Endothelial cell of umbilical vein (primary cell): ENCODE results near the gene MEIG1. TPM values are rescaled to one million over a fixed set of nuclear protein-coding genes. Genes with fewer than 3 reads are reported as not detected.

Source experiments
- BruUV-seq: library from RNA; stranded (reverse); fragments of 400-500 nt; replicated peaks from 2 replicates; lab custom pipeline; 2021; lab: Mats Ljungman, UMichigan
- CTCF ChIA-PET: fragments of 300-600, 350-600 bp; sonication (Branson Sonifier 250); formaldehyde crosslinking; loops from one replicate; lab custom pipeline; 2021; ENCODE audit warnings: antibody characterized with exemption, inconsistent platforms; lab: Charles Lee
- POLR2A ChIA-PET: fragments of 300-600, 350-600 bp; sonication (Branson Sonifier 250); formaldehyde crosslinking; loops from one replicate; lab custom pipeline; 2021; ENCODE audit warnings: antibody characterized with exemption, inconsistent platforms; lab: Charles Lee
- DNase-seq: peaks from one replicate; pipeline ENCODE4 v3.0.0-alpha.2; 2011; ENCODE audit warnings: low read depth, low spot score
- FAIRE-seq: peaks from 2 replicates; lab custom pipeline; 2011; peaks lifted over from hg19 to GRCh38; lab: Jason Lieb, UNC
- H2AFZ ChIP-seq: 2 replicates; pipeline ENCODE4 v1.6.0; 2012; ENCODE audit warnings: low read depth, low read length, control low read depth, inconsistent platforms
- H3K27ac ChIP-seq: 2 replicates; pipeline ENCODE4 v1.5.1; 2011; ENCODE audit warnings: low read depth, mild to moderate bottlenecking, control low read depth, low read length, moderate library complexity; ENCODE audit not compliant: insufficient read depth
- H3K27me3 ChIP-seq, 2 experiments: 2 replicates each; pipeline versions ENCODE4 v1.6.0 to v1.6.1; 2011; ENCODE audit warnings: low read length in 2 of 2, mixed read lengths in 1 of 2; ENCODE audit not compliant: control insufficient read depth in 2 of 2, insufficient read depth in 2 of 2
- H3K36me3 ChIP-seq, 2 experiments: 2 replicates in 1 of 2; 3 replicates in 1 of 2; pipeline ENCODE4 v1.5.1; 2011; ENCODE audit warnings: low read length in 2 of 2, mild to moderate bottlenecking in 1 of 2, moderate library complexity in 1 of 2; ENCODE audit not compliant: control insufficient read depth in 2 of 2, insufficient read depth in 2 of 2; ENCODE audit errors: extremely low read depth in 1 of 2
- H3K4me1 ChIP-seq: 3 replicates; pipeline ENCODE4 v1.5.1; 2011; ENCODE audit warnings: mild to moderate bottlenecking, low read length; ENCODE audit not compliant: control insufficient read depth, insufficient read depth; ENCODE audit errors: extremely low read depth
- H3K4me2 ChIP-seq: 2 replicates; pipeline ENCODE4 v1.6.1; 2011; ENCODE audit warnings: low read length, control low read depth, mixed read lengths; ENCODE audit not compliant: insufficient read depth
- H3K4me3 ChIP-seq, 3 experiments: fragments of 200-600 bp in 1 of 3; sonication (generic), shearing (Covaris generic) in 1 of 3; replicated peaks in 1 of 3; 2 replicates each; pipeline ENCODE4 v1.5.1; 2011 to 2016; ENCODE audit warnings: control low read depth in 3 of 3, low read length in 3 of 3, mild to moderate bottlenecking in 2 of 3, inconsistent platforms in 1 of 3, low read depth in 1 of 3, moderate library complexity in 1 of 3; ENCODE audit not compliant: insufficient read depth in 1 of 3
- H3K79me2 ChIP-seq: 2 replicates; pipeline ENCODE4 v1.6.0; 2012; ENCODE audit warnings: low read length, inconsistent platforms; ENCODE audit not compliant: control insufficient read depth, insufficient read depth
- H3K9ac ChIP-seq: replicated peaks from 2 replicates; pipeline ENCODE3; 2011; ENCODE audit warnings: low read length, control low read depth; ENCODE audit not compliant: insufficient read depth; ENCODE audit errors: extremely low read depth
- H3K9me1 ChIP-seq: replicated peaks from 3 replicates; pipeline ENCODE4 v1.6.0; 2011; ENCODE audit warnings: mild to moderate bottlenecking, low read length; ENCODE audit not compliant: control insufficient read depth, insufficient read depth; ENCODE audit errors: extremely low read depth
- H3K9me3 ChIP-seq: replicated peaks from 2 replicates; pipeline ENCODE4 v1.5.1; 2012; ENCODE audit warnings: low read length, inconsistent platforms; ENCODE audit not compliant: control insufficient read depth, insufficient read depth
- H4K20me1 ChIP-seq: replicated peaks from 2 replicates; pipeline ENCODE3; 2011; ENCODE audit warnings: mild to moderate bottlenecking, low read length; ENCODE audit not compliant: control insufficient read depth, insufficient read depth; ENCODE audit errors: extremely low read depth
- CTCF ChIP-seq, 2 donors: IDR thresholded peaks; 1 replicate in 1 of 2; 2 replicates in 1 of 2; pipeline ENCODE4 v1.5.1; 2011; ENCODE audit warnings: low read length in 2 of 2, mild to moderate bottlenecking in 2 of 2, moderate library complexity in 2 of 2, control low read depth in 1 of 2, inconsistent platforms in 1 of 2, low read depth in 1 of 2; ENCODE audit not compliant: insufficient read depth in 1 of 2; ENCODE audit errors: extremely low read depth in 1 of 2
- EZH2 ChIP-seq: IDR thresholded peaks from 2 replicates; pipeline ENCODE4 v1.6.1; 2012; ENCODE audit warnings: borderline replicate concordance, low read depth, mild to moderate bottlenecking, moderate library complexity, low read length, inconsistent platforms; ENCODE audit not compliant: severe bottlenecking
- FOS ChIP-seq: IDR thresholded peaks from 2 replicates; pipeline ENCODE4 v1.6.1; 2011; ENCODE audit warnings: mild to moderate bottlenecking, low read length, moderate library complexity, borderline replicate concordance; ENCODE audit not compliant: insufficient read depth
- GATA2 ChIP-seq: IDR thresholded peaks from 2 replicates; pipeline ENCODE4 v1.7.0; 2011; ENCODE audit warnings: low read depth, mild to moderate bottlenecking, moderate library complexity, mixed read lengths, low read length; ENCODE audit not compliant: insufficient read length, insufficient read depth
- JUN ChIP-seq: IDR thresholded peaks from 2 replicates; pipeline ENCODE4 v1.6.1; 2011; ENCODE audit warnings: borderline replicate concordance, low read depth; ENCODE audit not compliant: insufficient read length, insufficient read depth
- MAX ChIP-seq: IDR thresholded peaks from 2 replicates; pipeline ENCODE4 v1.6.1; 2011; ENCODE audit not compliant: insufficient read depth, insufficient read length
- MYC ChIP-seq: IDR thresholded peaks from one replicate; pipeline ENCODE4 v1.6.1; 2011; ENCODE audit warnings: mild to moderate bottlenecking, low read depth, low read length
- POLR2A ChIP-seq: IDR thresholded peaks from 2 replicates; pipeline ENCODE4 v1.6.1; 2012; ENCODE audit warnings: low read depth, mild to moderate bottlenecking, control low read depth, low read length
- POLR2AphosphoS5 ChIP-seq: IDR thresholded peaks from 2 replicates; pipeline ENCODE4 v1.6.1; 2012; ENCODE audit warnings: low read depth, mild to moderate bottlenecking, control low read depth, low read length, moderate library complexity; ENCODE audit not compliant: insufficient read depth
- dilution Hi-C: fragments of 300-500 bp; cut with MboI; formaldehyde crosslinking; loops from one replicate; pipeline ENCODE4 v1.15.0; 2019; ENCODE audit warnings: low sequenced_read_pairs; ENCODE audit not compliant: extremely low pct_ligation_motif_present
- intact Hi-C: fragments of 100-400 bp; cut with micrococcal nuclease; formaldehyde crosslinking; loops from one replicate; pipeline ENCODE4 v1.10.0; 2022
- polyA plus RNA-seq, 4 experiments: library from polyadenylated mRNA; depleted of rRNA in 3 of 4; stranded (reverse) in 3 of 4; unstranded in 1 of 4; fragments of >200 nt; gene quantifications; 2 replicates each; pipeline versions ENCODE4 v1.2.1 to v1.2.3, GENCODE V29; 2011 to 2012; ENCODE audit warnings: missing spikeins in 1 of 4
- total RNA-seq: library from RNA; stranded (reverse); gene quantifications from 2 replicates; pipeline ENCODE4 v1.2.3, GENCODE V29; 2021

The MEIG1 gene
- total and polyA plus RNA-seq, 2 donors (not counting 3 experiments of a cell fraction or from before 2014, with no cell fraction given) = 0.23 TPM; not detected in 1

- FAIRE-seq (no peak), DNase-seq (no peak)
- Histone ChIP-seq H3K9ac (no peak overlapping the region), H3K36me3 (peaks cover 9 to 10% of the 10 kb centered on the region in 2 experiments), H3K9me3 (no peaks in the 10 kb centered on the region), H3K79me2 (peaks cover 17% of the 10 kb centered on the region), H4K20me1 (no peaks in the 10 kb centered on the region), H3K9me1 (no peaks in the 10 kb centered on the region), H3K4me2 (no peak overlapping the region), H3K27me3 (no peaks in the 10 kb centered on the region), H3K4me1 (no peaks in the 10 kb centered on the region), H3K27ac (no peak overlapping the region), H3K4me3 (no peak overlapping the region), H2AFZ (no peak overlapping the region)
- ChIA-PET CTCF (no interaction called here), POLR2A (no interaction called here)
- intact Hi-C loops (no loop called here), dilution Hi-C loops (no loop called here)
- TF ChIP-seq MAX (no peak), GATA2 (no peak), JUN (no peak), MYC (no peak), CTCF (IDR thresholded peaks at IDR 0.05; ENCODE audit: extremely low read depth in 1 of 2, insufficient read depth in 1 of 2, low read depth in 1 of 2, low read length in 2 of 2) (no peak), EZH2 (no peak), POLR2AphosphoS5 (no peak), FOS (no peak), POLR2A (no peak)
- no TSS peak for BruUV-seq
These were observed 14.1 kb upstream of the MEIG1 start for GRCh38 chr10:14945108-14945507.
